MG63 (cell line): ENCODE measurements around the gene IFI30. TPM values are rescaled to one million over a fixed set of nuclear protein-coding genes. Genes with fewer than 3 reads are reported as not detected.

Experiments used
- DNase-seq: peaks from one replicate; pipeline ENCODE4 v3.0.0-alpha.2; 2020
- H3K27me3 ChIP-seq: fragments of 250-450 bp; sonication (Bioruptor Pico); 2 replicates; pipeline ENCODE4 v1.5.1; 2020; ENCODE audit warnings: mild to moderate bottlenecking, moderate library complexity
- H3K36me3 ChIP-seq: fragments of 250-450 bp; sonication (Bioruptor Pico); 2 replicates; pipeline ENCODE4 v1.5.1; 2020; ENCODE audit warnings: mild to moderate bottlenecking, moderate library complexity
- H3K4me3 ChIP-seq: fragments of 250-450 bp; sonication (Bioruptor Pico); 2 replicates; pipeline ENCODE4 v1.5.1; 2020; ENCODE audit warnings: mild to moderate bottlenecking, moderate library complexity
- H3K9me3 ChIP-seq: fragments of 250-450 bp; sonication (Bioruptor Pico); 2 replicates; pipeline ENCODE4 v1.5.1; 2020; ENCODE audit warnings: mild to moderate bottlenecking, moderate library complexity
- total RNA-seq: library from RNA; depleted of rRNA; stranded (reverse); fragments of >200 nt; shearing (Covaris generic); gene quantifications from 2 replicates; pipeline ENCODE4 v1.2.3, GENCODE V29; 2014; ENCODE audit warnings: low replicate concordance; rRNA removed

Gene IFI30
- total RNA-seq, 1 experiment from 2014 or later = 1.0 TPM

- DNase-seq = no peak
Observed at GRCh38 chr19:18225355-18225701, 51.7 kb downstream of the IFI30 start.

DNA sequence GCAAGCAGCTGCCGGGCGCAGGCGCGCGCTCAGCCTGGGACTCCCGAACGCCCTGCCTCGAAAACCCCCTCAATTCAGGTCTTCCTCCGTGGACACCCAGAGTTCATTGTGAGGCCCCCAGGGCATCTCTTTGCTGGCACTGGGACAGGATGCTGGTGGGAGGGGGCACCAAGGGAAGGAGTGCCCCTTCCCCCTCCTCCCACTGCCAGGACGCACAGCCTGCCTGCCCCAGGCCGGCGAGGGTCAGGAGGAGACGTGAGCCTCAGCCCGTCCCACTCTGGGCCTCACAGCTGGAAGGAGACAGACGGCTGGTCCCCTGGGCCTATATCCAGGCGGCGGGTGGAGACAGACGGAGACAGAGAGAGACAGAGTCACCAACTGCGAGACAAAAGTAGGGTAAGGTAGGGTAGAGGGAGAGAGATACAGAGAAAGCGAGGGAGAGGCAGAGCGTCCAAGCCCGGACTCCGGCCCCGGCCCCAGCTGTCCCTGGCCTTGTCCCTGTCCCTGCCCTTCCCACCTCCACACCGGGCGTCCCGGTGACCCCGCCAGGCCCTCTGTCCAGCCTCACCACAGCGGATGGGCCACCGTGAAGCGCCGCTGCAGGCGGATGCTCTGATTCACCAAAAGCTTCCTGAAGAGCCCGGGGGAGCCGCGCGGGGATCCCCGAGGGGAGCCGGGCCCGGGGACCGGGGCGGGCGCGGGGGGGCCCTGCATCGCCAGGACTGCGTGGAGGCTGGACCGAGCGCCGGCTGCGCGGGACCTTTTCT, 52.3 kb downstream of the IFI30 start, which contains the start of gene PDE4C:
TSS of gene PDE4C (minus strand) at position 737 of the 767 bp plus-strand sequence. CDS start at position 714, 23 bp downstream.
- Histone ChIP-seq H3K9me3 (no peaks in the 10 kb centered on the region), H3K4me3 (no peak within 1 kb of the TSS), H3K36me3 (no peaks in the 10 kb centered on the region), H3K27me3 (peaks cover 6% of the 10 kb centered on the region)
- DNase-seq = peak; percentile 30

More at GRCh38 chr19:18225355-18225701, 51.7 kb downstream of the IFI30 start:
- Histone ChIP-seq H3K4me3 (no peak overlapping the region), H3K9me3 (no peaks in the 10 kb centered on the region), H3K27me3 (peaks cover 6% of the 10 kb centered on the region), H3K36me3 (no peaks in the 10 kb centered on the region)

GRCh38 chr19:18226956-18227780, 53.6 kb downstream of the IFI30 start:
- Histone ChIP-seq H3K27me3 (peaks cover 8% of the 10 kb centered on the region), H3K9me3 (no peaks in the 10 kb centered on the region), H3K4me3 (no peak overlapping the region), H3K36me3 (no peaks in the 10 kb centered on the region)
- no peak for DNase-seq

Other genes with a start within 250 kb of the IFI30 start
- gene CCDC124, start 240.8 kb upstream of the IFI30 start, total RNA-seq = 228 and 241 TPM in 2 replicates
- not detected in 2 replicates for gene KCNN1, start 206.7 kb upstream of the IFI30 start, total RNA-seq
- gene ARRDC2, start 165.6 kb upstream of the IFI30 start, total RNA-seq = 13.4 and 20.5 TPM in 2 replicates
- gene IL12RB1, start 86.9 kb upstream of the IFI30 start, total RNA-seq = not detected in 2 replicates
- 0.20 and 0.95 TPM in 2 replicates for gene MAST3, start 76.0 kb upstream of the IFI30 start, total RNA-seq
- gene PIK3R2, start 20.6 kb upstream of the IFI30 start, total RNA-seq = 4.2 and 13.2 TPM in 2 replicates
- gene MPV17L2, start 19.4 kb downstream of the IFI30 start, total RNA-seq = 8.2 and 29.5 TPM in 2 replicates
- 0.99 TPM in 1 of 2 replicates, not detected in the other for gene RAB3A, start 30.2 kb downstream of the IFI30 start, total RNA-seq
- not detected in 2 replicates for gene PDE4C, start 52.6 kb downstream of the IFI30 start, total RNA-seq
- gene IQCN, start 100.6 kb downstream of the IFI30 start, total RNA-seq = 0.03 and 0.05 TPM in 2 replicates
- 85.7 and 102 TPM in 2 replicates for gene JUND, start 107.8 kb downstream of the IFI30 start, total RNA-seq
- 335 and 636 TPM in 2 replicates for gene LSM4, start 149.3 kb downstream of the IFI30 start, total RNA-seq
- gene PGPEP1, start 166.8 kb downstream of the IFI30 start, total RNA-seq = 5.5 and 11.2 TPM in 2 replicates
- gene GDF15, start 212.3 kb downstream of the IFI30 start, total RNA-seq = 2.3 and 13.1 TPM in 2 replicates
- gene LRRC25, start 223.8 kb downstream of the IFI30 start, total RNA-seq = not detected in 2 replicates
- 187 and 203 TPM in 2 replicates for gene SSBP4, start 245.6 kb downstream of the IFI30 start, total RNA-seq